Left colon (tissue), 2 donors: ENCODE data around the gene ALDH1A1. TPM values are rescaled to one million over a fixed set of nuclear protein-coding genes. Genes with fewer than 3 reads are reported as not detected.

Experiments used
- ATAC-seq: fragments of 200-7000 bp; cut with Tn5 transposase; one replicate; pipeline ENCODE4 v1.9.1; 2020; ENCODE audit warnings: mild to moderate bottlenecking, moderate library complexity
- DNase-seq, 2 donors: peaks; one replicate each; pipeline ENCODE4 v3.0.0-alpha.2; 2020
- intact Hi-C, 2 donors: fragments of 100-400 bp; cut with DNase I in 1 of 2; cut with micrococcal nuclease in 1 of 2; formaldehyde crosslinking; loops; one replicate each; pipeline versions ENCODE4 v1.11.2 to v1.14.0; 2022; cut with DNase I, micrococcal nuclease
- long read RNA-seq: library from polyadenylated mRNA; unstranded; transcript quantifications from one replicate; pipeline ENCODE4 v2.0.0, GENCODE V29; 2021
- total RNA-seq, 2 donors: library from RNA; stranded (reverse); fragmentation: NEBNext Ultra II Directional; extraction: Animal tissue kit (Norgen Biotek cat#: 25700); gene quantifications; one replicate each; pipeline ENCODE4 v1.2.1, GENCODE V29; 2021
- donor health status: DM: no; HTN: no; CAD: no.
- donor health status: DM: yes; HTN: yes; CAD: no.

The ALDH1A1 gene
- total RNA-seq = 100 to 1,000 TPM in 1 of 2 donors, 10 to 100 TPM in 1; 91.0 to 105 TPM
- long read RNA-seq, transcript ALDH1A1-201 (13 exons, 2,107 nt) = major isoform, 120 of 138 reads
- long read RNA-seq, partial matches to known transcripts = 14 of 138 reads
- long read RNA-seq, other reads (novel, unspliced or antisense) = 4 of 138 reads

DNA sequence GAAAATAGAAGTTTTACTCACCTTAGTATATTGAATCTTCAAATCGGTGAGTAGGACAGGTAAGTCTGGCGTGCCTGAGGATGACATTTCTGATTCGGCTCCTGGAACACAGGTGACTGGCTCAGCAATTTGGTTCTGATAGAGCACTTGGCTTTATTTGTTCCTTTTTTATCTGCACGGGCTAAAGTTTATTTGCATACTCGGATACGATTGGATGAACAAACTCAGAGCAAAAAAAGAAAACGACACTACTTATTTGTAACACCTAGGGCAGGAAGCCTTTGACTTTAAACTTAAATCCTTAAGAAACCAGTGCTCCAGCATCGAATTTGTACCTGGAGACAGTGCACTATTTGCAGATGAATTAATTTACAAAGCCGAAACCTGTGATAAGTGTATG lies at the start of gene ALDH1A1:
Gene ALDH1A1, minus strand, starts transcription at position 140 of the 400 bp plus-strand sequence. Its CDS starts 53 bp downstream, at position 87.
- intact Hi-C loops = loop anchor here in 1 of 2 donors (10.0 kb wide), 1 partner anchor 72 kb away; no protein-coding TSS in a partner anchor
- peak; percentile 72 for ATAC-seq
- DNase-seq = peak in 1 of 2 donors; percentile 46

DNA sequence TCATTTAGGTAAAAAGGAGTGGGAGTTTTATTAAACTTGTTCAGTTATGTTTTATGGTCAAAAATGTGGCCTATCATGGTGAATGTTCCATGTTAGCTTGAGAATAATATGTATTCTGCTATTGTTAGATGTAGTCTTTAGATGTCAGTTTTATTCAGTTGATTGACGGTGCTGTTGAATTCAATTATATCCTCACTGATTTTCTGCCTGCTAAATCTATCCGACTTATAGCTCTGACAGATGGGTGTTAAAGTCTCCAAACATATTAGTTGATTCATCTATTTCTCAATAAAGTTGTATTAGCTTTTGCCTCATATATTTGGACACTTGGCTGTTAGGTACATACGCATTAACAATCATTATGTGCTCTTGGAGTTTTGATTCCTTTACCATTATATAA lies 49.0 kb upstream of the ALDH1A1 start:
- intact Hi-C loops = no loop called here
- no peak for ATAC-seq
- DNase-seq = no peak

DNA sequence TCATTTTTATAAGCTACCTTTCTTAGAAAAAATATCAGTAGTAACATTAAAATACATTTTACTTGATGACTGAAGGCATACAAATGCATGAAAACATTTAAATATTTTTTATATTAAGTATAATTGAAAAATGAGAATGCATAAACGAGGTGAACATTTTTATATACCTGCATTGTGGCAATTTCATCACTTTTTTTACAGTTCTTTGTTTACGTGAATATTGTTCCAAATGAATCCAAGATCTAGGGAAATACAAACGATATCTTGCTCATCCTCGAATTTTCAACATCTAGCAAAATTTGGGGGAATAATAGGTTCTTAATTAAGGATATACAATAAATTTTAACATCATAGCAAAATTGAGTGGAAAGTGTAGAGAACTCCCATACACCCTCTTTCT lies 45.5 kb upstream of the ALDH1A1 start:
- ATAC-seq (no peak), DNase-seq (no peak)
- intact Hi-C loops = no loop called here

DNA sequence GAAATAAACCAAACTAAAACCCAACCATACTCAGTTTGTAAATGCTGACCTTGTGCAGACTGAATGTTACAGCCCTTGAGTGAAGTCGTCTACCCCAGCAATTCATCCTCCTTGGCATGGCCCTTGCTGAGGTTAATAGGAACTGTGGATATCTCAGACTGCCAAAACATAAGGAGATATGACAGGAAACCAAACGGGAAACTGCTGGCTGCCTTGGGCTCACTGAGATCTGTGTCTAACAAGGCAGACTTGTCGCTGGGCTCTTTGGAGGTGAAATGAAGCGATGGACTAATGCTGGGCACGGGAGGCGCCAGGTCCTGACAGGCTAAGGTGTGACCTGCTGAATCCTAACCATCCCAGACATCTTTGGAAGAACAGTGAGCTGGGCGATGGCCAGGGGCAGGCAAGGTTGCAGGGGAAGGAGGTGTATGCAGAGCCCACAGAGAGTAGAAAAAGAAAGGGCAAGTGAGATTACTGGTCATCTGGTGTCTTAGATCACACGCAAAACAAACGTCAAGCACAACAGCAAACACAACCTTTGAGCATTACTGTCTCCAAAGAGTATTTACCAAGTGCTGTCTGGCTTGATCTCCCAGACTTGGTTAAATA lies 44.6 kb upstream of the ALDH1A1 start:
- ATAC-seq (peak; percentile 87), DNase-seq (no peak)
- intact Hi-C loops = no loop called here

DNA sequence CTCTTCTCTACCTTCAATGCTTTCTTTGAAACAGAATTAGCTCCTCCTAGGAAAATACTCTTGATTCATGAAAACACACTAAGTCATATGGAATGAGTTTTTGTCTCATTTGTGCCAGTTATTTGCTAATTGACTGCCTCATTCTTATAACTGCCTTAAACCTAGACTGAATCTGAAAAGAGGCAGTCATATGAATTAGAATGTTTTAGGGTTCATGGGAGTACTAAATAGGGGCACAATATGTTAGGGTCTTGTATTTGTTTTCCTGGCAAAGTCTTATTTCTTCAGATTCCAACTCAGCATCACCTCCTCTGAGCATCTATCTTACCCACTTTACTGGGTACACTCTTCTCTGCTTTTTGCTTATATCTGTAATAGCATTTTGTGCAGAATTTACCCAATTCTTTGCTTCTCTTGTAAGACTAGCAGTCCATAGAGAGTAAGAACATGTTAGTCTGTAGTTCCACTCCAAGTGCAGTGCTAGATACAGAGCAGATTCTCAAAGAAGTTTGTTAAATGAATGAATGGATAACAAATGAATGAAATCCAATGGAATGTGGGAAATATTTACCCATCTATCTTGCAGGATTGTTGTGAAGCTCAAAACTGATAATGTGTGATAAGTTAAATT lies 43.9 kb upstream of the ALDH1A1 start:
- DNase-seq (no peak), ATAC-seq (no peak)
- intact Hi-C loops = no loop called here

DNA sequence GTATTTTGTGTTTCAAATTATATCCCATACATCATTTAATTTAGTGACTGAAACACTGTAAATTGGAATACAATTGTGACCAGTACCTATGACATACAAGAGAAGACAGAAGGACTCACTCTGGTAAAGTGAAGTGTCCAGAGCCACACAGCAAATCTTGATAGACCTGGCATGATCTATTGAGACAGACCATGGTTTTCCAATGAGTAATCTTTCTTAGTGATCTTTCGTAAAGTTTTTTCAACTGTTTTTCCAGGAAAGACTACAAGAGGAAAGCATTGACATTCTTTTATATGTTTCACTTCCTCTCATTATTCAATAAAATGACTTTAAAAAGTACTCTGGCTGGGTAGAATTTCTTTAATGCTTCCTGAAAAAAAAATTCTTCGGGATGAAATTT lies 43.3 kb upstream of the ALDH1A1 start:
- DNase-seq = no peak
- intact Hi-C loops = no loop called here
- ATAC-seq = no peak

DNA sequence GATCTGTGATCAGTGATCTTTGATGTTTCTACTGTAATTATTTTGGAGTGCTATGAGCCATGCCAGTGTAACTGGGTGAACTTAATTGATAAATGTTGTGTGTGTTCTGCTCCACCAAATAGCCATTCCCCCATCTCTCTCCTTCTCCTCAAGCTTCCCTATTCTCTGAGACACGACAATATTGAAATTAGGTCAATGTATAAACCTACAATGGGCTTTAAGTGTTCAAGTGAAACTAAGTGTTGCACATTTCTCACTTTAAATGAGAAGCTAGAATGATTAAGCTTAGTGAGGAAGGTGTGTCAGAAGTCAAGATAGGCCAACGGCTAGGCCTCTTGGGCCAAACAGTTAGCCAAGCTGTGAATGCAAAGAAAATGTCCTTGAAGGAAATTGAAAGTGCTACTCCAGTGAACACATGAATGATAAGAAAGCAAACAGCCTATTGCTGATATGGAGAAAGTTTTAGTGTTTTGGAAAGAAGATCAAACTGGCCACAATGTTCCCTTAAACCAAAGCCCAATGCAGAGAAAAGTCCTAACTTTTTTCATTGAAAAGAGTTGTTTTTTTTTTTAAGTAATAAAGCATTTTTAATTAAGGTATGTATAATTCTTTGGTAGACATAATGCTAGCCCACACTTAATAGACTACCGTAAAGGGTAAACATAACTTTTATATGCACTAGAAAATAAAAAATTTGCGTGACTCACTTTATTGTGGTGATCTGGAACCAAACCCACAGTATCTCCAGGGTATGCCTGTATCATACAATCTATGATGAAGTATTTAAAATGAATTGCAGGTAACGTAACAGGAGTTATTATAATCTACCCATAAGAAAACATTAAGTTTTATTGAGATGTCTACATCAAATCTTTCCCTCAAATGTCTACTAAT lies 42.5 kb upstream of the ALDH1A1 start:
- no peak for DNase-seq
- ATAC-seq = peak; percentile 69
- intact Hi-C loops = no loop called here

DNA sequence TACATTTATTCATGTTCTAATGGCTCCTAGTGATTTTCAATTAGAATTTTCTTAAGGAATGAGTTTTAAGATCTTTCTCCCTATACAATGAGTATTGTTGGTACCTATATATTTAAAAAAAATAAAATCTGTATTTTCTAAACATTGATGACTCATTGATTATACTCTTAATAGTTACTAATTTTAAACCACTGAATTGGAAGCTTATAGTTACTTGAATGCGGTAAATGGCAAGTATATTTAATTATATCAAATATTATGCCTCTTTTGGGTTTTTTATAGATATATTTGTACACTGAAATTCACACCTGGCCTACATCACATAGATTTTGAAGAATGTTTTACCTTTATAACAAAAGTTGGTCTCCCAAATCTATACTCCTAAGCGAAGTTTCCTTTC lies 38.9 kb upstream of the ALDH1A1 start:
- intact Hi-C loops = no loop called here
- DNase-seq (no peak), ATAC-seq (no peak)

DNA sequence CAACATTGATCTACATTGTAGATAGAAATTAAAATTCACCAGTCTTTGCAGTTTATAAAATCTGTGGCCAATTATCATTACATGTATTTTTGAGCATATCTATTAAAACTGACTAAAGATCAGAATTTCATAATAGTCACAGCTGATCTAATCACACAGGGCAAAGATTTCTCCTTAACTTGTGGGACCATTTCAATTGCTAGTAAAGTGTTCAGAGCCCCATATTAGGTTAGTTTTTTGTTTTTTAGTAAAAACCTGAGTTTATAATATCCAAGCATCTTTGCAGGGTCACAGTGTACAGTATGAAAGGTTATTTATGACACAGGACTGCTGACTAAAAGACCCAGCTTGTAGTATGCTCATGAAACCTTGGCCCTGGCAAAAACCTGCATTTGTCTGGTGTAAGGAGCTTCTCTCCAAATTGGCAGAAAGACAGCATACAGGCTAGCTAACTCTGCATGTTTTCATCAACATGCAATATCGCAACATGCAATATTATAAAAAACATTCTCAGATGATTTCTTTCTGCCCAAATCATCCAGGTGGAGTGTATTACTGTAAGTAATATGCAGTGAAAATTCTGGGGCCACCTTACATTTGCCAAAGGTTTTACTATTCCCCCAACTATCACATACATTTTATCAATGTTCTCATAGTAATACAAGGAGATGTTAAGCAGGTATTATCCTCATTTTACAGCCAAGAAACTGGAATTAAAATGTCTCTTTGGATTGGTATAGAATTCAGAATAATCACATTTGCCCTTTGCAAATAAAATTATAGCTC lies 37.7 kb upstream of the ALDH1A1 start:
- ATAC-seq (no peak), DNase-seq (no peak)
- intact Hi-C loops = no loop called here

DNA sequence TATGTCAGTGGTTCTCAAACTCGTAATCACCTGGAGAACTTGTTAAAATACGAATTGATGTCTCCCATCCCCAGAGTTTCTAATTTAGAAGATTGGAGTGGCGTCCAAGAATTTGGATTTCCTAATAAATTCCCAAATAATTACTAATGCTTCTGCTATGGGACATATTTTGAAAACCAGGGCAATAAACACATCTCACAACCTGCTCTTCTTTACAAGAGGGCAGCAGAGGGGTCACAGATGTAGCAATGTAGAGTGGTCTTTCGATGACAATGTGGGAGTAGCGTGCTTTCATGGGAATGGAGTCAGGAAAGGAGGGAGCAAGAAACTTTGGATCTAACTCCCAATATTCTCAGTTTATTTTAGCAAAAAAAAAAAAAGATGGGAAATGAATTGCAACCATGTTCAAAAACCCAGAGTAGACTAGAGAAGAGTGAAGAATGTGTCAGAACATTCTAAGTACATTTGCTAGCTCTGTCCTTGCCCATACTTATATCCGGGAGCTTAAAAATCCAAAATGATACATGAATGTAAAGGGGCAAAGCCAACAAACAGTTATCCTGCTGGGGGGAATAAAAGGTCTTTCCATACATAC lies 33.8 kb upstream of the ALDH1A1 start:
- ATAC-seq (no peak), DNase-seq (no peak)
- intact Hi-C loops = no loop called here

DNA sequence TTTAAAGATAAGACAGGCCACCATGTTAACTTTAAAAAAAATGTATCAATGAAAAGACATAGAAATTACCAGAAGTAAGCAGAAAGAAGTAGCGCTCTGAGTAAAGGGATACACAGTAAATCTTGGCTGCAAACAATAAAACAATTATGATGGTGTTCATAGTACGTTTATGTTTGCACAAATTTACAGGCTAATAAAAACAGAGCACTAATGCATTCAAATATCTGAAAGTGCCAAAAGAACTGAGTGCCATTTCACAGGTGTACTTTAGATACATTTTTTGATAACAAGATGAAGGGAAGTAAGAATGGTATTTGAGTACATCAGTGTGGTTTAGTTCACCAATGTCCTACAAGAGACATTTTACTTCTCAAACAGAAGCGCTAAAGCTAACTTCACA lies 32.9 kb upstream of the ALDH1A1 start:
- intact Hi-C loops = no loop called here
- DNase-seq (no peak), ATAC-seq (peak; percentile 78)

DNA sequence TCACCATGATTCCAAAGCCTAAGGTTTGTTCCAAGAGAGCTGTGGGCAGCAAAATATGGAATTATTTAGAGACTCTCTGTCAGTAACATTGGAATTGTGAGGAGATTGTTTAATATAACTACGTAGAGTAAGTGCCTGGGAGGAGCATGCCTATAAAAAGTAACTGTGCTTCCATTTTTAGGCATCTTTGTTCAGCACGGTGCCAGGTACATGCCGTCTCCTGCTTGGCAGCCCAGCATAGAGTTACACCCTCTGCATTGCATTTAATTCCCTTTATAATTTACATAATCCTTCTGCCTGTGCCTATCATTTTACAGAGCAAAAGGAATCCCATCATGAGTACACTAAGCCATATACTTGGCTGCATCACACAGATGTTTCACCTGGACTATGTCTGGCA lies 32.1 kb upstream of the ALDH1A1 start:
- DNase-seq (peak; percentile 14 to 63), ATAC-seq (peak; percentile 61)
- intact Hi-C loops = no loop called here

DNA sequence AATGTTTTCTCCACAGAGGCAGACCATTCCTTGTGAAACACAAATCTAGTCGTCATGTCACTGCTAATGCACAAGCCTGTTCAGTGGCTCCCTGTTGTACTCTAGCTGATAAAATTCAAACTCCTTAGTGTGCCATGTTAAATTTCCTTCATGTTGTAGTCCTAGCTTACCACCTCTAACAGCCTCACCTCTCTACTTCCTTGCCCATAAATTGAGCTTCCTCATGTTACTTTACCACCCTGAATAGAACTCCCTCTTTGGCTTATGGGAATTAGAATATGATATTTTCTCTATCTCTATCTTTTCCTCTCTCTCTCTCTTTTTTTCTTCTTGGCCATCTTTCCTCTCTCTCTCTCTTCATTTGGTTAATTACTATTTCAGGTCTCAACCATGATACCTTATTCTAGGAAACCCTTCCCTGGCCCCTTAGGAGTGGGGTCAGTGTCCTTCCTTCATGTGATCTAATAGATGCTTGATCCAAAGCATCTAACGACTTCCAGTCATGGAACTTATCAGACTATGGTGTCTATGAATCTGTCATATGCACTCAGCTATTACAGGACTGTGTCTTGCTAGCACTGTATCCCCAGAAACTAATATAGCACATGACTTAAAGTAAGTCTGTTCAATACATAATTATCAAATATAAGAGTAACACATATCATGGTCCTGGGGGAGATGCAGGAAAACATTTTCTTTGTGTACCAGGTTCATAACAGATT lies 31.5 kb upstream of the ALDH1A1 start:
- intact Hi-C loops = no loop called here
- peak; percentile 55 for ATAC-seq
- DNase-seq = no peak

DNA sequence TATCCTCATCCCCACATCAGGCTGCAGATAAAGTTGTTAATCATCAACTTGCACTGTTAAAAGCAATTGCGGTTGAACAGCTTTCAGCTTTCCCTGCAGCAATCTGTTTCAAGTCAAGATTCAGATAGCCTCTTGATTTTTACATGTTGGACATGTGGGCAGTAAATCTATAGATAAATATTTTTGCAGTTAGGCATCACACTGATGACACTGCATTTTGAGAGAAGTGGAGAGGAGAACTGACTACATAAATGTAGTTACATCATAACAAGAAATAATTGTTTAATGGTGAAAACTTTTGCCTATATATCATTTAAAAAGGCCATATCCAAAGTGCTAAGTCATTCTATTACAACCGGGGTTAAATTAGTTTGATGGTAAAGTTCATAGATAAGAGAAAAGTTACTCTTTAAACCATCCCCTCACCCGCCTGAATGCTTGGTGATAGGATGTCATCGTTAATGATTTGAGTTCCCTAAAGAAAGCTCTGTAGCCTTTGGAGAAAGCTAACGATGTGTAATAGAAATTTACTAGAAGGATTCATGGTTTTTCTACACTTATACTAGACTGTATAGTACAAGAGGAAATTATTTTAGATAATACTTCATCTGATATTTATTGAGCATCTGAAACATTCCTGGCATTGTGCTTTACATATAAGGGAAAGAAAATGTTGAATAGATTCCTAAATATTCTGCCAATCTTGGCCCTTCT lies 30.8 kb upstream of the ALDH1A1 start:
- ATAC-seq = peak; percentile 53
- DNase-seq = no peak
- intact Hi-C loops = no loop called here

DNA sequence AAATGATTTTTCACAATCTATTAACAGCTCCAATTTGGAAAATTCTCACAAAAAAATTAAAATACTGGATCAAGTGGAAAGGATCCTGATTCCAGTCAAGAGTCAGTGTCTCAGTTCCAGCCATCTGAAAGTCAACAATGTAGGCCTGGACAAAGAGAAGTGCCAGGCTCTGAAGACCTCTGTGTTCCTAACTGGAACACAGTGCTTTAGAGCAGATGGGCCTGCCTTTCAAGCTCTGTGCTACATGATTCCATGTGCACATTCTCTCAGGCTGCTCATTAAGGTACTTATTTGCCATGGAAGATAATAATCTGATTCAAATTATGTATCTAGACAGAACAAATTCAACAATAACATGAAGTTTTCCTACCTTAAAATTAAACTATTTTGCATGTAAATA lies 30.2 kb upstream of the ALDH1A1 start:
- DNase-seq (no peak), ATAC-seq (no peak)
- intact Hi-C loops = no loop called here

DNA sequence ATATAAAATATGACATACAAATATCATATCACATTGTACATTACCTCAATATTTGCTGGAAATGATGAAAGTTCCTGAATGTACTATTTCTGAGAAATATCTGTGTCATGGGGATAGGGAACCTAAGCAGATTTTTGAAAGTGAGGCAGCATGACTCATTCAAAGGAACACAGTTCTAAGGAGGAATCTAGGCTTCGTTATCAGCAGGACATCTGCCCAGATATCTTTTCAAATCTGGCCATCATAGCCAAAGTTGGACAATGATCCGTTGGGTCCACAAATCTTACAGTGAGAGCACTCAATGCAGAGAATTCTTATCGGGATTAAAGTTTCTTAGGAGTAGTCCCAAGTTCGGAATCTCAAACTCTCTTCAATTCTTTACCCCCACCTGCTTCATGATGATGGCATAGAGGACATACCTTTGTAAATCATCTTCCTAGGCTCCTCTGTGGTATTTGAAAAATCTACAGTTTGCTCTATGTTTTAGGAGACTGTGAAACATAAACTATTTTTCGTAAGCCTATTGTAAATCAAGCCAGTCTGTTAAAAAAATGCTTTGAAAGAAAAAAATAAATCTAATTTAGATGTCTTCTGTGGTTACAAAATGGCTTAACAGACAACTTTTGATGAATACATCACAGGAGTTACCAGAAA lies 29.4 kb upstream of the ALDH1A1 start:
- intact Hi-C loops = no loop called here
- DNase-seq = no peak
- ATAC-seq = no peak

DNA sequence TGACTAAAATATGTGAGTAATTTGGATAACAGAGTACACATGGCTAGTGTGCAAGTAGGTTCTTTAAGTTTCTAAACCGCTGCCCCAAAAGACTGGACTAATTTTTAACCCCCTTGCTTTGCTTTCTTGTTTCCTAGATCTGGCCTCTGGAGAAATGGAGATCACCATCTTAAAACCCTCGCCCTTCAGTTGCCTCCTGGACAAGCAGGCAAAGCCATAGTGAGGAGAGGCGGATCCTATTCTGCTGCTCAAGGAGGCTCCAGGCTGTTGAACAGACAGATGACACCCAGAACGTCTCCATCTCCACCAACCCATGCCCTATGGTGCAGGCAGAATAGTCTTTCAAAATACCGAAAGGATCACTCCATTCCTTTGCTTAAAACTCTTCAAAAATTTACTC lies 28.6 kb upstream of the ALDH1A1 start:
- no peak for ATAC-seq
- intact Hi-C loops = no loop called here
- no peak for DNase-seq
